ENCODE measurements around the gene MROH9. TPM values are rescaled to one million over a fixed set of nuclear protein-coding genes. Genes with fewer than 3 reads are reported as not detected.

Gene MROH9
- polyA plus RNA-seq (not detected in 2 replicates), polyA minus RNA-seq (not detected in 2 replicates)

- Histone ChIP-seq H3K4me2 (ENCODE audit: low read length) (no peak within 1 kb of the TSS), H2AFZ (ENCODE audit: low read depth, low read length) (no peak within 1 kb of the TSS), H3K27me3 (ENCODE audit: insufficient read depth, low read depth, low read length) (no peaks in the 10 kb centered on the region), H3K36me3 (ENCODE audit: insufficient read depth, low read length) (no peaks in the 10 kb centered on the region), H3K9me3 (ENCODE audit: low read length) (no peaks in the 10 kb centered on the region), H3K27ac (ENCODE audit: low read length) (no peak within 1 kb of the TSS), H3K79me2 (replicated peaks; ENCODE audit: insufficient read depth, low read length) (no peaks in the 10 kb centered on the region), H4K20me1 (ENCODE audit: insufficient read depth) (no peaks in the 10 kb centered on the region), H3K4me3 (ENCODE audit: low read length) (no peak within 1 kb of the TSS), H3F3A (ENCODE audit: insufficient read depth, low read length, poor library complexity, severe bottlenecking) (no peaks in the 10 kb centered on the region), H3K9ac (ENCODE audit: low read length) (no peak within 1 kb of the TSS), H3K9me2 (ENCODE audit: insufficient read depth, low read length) (no peaks in the 10 kb centered on the region)
- TF ChIP-seq REST (IDR thresholded peaks at IDR 0.05; ENCODE audit: borderline replicate concordance) (no peak), RAD21 (conservative IDR thresholded peaks at IDR 0.05) (no peak), CTCF (IDR thresholded peaks at IDR 0.05; ENCODE audit: poor library complexity, severe bottlenecking) (no peak), EP300 (conservative IDR thresholded peaks at IDR 0.05; ENCODE audit: poor library complexity, severe bottlenecking) (no peak), TAF1 (IDR thresholded peaks at IDR 0.05; ENCODE audit: low read depth) (no peak), POLR2AphosphoS5 (IDR thresholded peaks at IDR 0.05) (no peak)
These were observed at the start of gene MROH9 for GRCh38 chr1:170935231-170935630. TSS of gene MROH9 (plus strand) at chr1:170935534. CDS start at chr1:170945557, 10,023 bp downstream.

- Histone ChIP-seq H2AFZ (ENCODE audit: low read depth, low read length) (no peak overlapping the region), H3K27me3 (ENCODE audit: insufficient read depth, low read depth, low read length) (no peaks in the 10 kb centered on the region), H4K20me1 (ENCODE audit: insufficient read depth) (no peaks in the 10 kb centered on the region), H3K79me2 (replicated peaks; ENCODE audit: insufficient read depth, low read length) (no peaks in the 10 kb centered on the region), H3K4me3 (ENCODE audit: low read length) (no peak overlapping the region), H3K9ac (ENCODE audit: low read length) (no peak overlapping the region), H3K36me3 (ENCODE audit: insufficient read depth, low read length) (no peaks in the 10 kb centered on the region), H3K4me2 (ENCODE audit: low read length) (no peak overlapping the region), H3K9me3 (ENCODE audit: low read length) (no peaks in the 10 kb centered on the region), H3K27ac (ENCODE audit: low read length) (no peak overlapping the region), H3F3A (ENCODE audit: insufficient read depth, low read length, poor library complexity, severe bottlenecking) (no peaks in the 10 kb centered on the region), H3K9me2 (ENCODE audit: insufficient read depth, low read length) (no peaks in the 10 kb centered on the region)
- TF ChIP-seq SMC3 (conservative IDR thresholded peaks at IDR 0.05; ENCODE audit: poor library complexity) (no peak), TAF1 (IDR thresholded peaks at IDR 0.05; ENCODE audit: low read depth) (no peak), MXI1 (conservative IDR thresholded peaks at IDR 0.05; ENCODE audit: poor library complexity, severe bottlenecking) (no peak), EZH2 (IDR thresholded peaks at IDR 0.05; ENCODE audit: borderline replicate concordance, insufficient read depth, low read length, poor library complexity, severe bottlenecking) (no peak), REST (IDR thresholded peaks at IDR 0.05; ENCODE audit: borderline replicate concordance) (no peak), CTCF (IDR thresholded peaks at IDR 0.05; ENCODE audit: poor library complexity, severe bottlenecking) (no peak), EP300 (conservative IDR thresholded peaks at IDR 0.05; ENCODE audit: poor library complexity, severe bottlenecking) (no peak), POLR2AphosphoS5 (IDR thresholded peaks at IDR 0.05) (no peak), RAD21 (conservative IDR thresholded peaks at IDR 0.05) (no peak)
These were observed 49.8 kb upstream of the MROH9 start for GRCh38 chr1:170885551-170885950.

All from neural cell (in vitro differentiated cells).